Measurements from ENCODE around the gene HILPDA.
"Not testable (repeated sequence)": the region's sequence is repeated elsewhere in the genome, so short reads cannot be mapped to it uniquely, and the experiment has no call there.

Gene HILPDA

DNA sequence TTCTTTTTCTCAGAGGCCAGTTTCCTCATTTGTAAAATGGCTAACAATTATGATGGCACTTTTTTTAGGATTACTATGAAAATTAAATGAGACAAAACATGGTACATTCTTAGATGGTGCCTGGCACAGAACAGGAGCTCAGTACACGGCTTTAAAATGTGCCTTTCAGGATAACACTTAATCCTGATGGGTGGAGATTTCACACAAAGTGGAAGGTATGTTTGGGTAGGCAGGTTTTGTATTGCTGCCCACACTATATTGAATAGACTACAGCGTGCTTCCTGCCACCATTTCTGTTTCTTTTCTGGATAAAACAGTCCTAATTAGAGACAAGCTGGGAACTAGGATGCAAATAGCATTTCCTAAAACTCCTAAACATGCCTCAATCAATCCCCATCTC lies 23.9 kb upstream of the HILPDA start:
- no peak for DNase-seq (ENCODE audit: low spot score)

DNA sequence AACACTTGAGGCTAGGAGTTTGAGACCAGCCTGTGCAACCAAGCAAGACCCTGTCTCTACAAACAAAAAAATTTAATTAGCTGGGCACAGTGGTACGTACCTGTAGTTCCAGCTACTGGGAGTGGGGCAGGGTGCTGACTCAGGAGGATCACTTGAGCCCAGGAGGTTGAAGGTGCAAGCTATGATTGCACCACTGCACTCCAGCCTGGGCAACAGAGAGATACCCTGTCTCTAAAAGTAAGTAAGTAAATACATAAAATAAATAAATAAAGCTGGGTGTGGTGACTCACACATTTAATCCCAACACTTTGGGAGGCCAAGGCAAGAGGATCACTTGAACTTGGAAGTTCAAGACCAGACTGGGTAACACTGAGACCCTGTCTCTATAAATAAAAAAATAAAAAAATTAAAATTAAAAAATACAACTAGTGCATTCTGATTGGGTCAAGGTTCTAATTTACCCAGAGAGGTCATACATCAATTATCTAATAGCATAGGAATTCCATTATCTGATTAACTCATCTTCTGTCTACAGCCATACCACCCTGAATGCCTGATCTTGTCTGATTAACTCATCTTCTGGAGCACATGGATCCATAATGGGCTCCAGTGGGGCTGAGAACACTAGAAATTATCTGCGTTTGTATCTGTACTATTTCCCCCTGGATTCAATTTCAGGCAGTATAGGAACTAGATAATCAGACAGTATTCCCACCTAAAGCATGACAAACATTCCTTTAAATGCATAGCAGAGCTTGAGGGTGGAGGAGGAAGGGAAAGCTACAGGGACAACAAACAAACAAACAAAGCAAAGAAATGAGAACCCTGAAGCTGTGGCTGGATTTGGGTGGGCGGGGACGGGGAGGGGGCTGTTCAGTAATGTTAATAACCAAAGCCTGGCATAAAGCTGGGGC lies 21.0 kb upstream of the HILPDA start:
- DNase-seq (ENCODE audit: low spot score): no peak

DNA sequence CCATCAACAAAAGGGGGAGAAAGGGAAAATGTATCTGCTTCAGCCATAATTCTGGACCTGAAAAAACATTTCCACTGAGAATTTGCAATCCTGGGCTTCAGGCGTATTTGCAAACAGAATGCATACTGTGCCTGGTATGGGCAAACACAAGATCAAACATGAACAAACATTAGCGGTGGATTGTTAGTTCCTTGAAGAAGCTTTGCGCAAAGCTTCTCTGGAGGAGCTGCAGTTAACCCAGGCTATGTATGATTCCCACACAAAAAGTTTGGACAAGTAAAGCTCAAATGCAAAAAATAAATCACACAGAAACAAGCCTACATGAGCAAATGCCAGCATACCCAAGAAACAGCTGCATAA lies 20.4 kb upstream of the HILPDA start:
- DNase-seq (ENCODE audit: low spot score): no peak

DNA sequence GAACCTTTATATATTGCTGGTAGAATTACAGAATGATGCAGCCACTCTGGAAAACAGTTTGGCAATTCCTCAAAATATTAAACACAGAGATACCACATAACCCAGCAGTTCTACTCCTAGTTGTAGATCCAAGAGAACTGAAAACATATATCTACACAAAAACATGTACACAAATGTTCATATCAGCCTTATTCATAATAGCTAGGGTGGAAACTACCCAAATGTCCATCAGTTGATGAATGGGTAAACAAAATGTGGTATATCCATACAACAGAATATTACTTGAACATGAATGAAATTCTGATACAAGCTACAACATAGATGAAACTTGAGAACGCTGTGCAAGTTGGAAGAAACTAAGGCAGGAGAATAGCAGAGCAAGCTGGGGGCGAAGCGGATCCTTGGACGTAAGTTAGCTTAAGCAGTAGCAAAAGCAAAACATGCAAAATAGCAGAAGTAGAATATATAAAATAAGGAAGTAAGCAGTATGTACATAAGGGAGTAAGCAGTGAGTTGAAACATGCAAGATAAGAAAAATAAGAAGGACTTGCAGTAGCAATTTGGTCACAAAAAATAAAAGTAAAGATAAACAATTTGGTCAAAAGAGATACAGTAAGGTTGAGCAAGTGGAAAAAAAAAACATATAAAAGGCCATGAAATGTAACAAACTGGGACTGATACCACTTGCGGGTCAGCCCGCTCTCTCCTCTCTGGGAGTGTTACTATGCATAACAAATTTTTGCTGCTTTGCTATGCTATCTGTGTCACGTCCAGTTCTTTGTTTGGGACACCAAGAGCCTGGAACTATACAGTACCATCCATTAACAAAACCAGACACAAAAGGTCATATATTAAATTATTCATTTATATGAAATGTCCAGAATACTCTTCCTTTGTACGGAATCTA lies 18.0 kb upstream of the HILPDA start:
- no peak for DNase-seq (ENCODE audit: low spot score)

DNA sequence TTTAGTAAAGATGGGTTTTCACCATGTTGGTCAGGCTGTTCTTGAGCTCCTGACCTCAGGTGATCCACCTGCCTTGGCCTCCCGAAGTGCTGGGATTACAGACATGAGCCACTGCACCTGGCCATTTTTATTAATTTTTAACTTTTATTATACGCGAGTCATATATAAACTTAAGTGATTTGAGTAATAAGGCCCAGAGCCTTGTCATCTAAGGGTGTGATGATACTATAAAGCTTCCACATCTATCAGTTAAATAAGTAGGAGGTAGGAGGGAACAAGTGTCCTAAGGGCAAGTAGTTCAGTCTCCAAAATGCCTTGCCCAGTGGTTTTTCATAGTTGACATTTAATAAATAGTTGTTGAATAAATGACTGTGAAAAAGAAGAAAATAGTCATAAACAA lies 13.3 kb upstream of the HILPDA start:
- DNase-seq (ENCODE audit: low spot score): no peak

DNA sequence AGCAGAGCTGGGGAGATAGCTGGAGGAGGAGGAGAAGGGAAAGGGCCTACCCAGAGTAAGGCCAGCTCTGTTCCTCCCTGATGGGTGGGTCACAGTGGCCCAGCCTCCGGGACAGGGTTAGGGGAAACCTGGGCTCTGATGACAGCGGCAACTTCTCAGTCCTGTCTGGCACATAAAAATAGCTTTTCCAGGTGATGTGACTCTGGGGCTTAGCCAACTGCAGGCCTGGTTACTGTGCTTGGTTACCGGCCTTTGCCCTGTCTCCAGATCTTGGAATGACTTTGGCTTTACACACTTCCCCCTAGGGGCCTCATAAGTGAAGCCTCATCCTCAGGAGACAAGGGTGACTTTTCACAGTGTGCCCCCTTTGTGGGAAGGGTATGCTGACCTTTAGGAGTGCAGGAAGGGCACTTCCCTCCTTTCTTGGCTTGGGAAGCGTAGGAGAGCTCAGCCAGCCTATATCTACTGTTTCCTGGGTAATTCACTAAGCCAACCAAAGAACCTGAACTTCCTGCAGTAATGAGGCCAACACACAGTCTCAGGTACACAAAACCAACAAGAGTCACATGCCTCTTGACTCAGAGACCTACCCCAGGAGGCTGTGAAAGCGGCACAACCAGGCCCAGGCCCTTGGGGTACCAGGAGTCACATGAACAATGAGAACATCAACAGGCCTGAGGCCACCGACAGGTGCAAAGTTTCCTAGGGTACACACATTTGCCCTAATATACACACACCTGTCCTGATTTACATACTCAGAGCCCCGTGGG lies 11.7 kb upstream of the HILPDA start:
- DNase-seq (ENCODE audit: low spot score): no peak

DNA sequence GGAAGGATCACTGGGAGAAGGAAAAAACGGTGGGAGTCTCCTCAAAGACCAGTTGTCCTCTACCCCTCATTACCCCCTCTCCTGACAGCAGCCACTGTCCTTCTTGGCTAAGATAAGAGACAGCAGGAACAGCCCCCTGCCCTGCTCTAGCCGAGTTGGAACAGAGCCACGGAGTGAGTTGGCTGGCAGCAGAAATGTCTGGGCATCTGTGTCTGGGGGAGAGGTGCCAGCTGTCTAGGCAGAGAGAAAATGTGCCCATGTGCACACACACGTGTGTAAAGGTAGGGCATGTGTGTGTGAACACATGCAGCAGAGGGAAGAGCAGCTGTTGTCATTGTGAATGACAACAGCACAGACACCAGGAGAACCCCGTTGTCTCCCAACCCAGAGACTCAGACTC lies 9.4 kb upstream of the HILPDA start:
- DNase-seq (ENCODE audit: low spot score): no peak

DNA sequence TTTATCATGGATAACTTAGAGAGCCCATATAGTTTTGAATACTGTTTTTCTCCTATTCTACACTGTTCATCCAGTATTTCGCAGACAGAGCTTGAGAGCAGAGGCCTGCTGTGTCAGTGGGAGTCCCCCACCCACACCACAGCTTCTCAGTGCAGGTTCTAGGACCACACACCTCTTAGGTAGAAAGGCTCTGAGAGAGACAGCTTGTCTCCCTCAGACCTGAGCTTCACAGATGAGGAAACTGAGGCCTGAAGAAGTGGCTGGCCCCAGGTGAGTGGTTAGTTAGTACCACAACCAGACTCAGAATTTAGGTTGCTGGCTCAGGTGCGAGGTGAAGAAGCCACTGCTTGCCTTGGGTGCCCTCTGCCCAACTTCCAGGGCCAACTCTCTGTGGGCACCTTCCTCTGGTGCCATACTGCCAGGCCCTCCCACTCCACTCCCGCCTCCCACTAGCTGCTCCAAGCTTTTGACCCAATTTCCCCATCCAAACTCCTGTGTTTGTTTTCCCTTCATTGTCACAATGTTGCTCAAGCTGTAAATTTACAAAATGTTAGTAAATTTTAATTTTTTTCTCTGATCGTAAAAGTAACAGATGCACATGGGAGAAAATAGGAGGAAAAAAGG lies 7.6 kb upstream of the HILPDA start:
- no peak for DNase-seq (ENCODE audit: low spot score)

DNA sequence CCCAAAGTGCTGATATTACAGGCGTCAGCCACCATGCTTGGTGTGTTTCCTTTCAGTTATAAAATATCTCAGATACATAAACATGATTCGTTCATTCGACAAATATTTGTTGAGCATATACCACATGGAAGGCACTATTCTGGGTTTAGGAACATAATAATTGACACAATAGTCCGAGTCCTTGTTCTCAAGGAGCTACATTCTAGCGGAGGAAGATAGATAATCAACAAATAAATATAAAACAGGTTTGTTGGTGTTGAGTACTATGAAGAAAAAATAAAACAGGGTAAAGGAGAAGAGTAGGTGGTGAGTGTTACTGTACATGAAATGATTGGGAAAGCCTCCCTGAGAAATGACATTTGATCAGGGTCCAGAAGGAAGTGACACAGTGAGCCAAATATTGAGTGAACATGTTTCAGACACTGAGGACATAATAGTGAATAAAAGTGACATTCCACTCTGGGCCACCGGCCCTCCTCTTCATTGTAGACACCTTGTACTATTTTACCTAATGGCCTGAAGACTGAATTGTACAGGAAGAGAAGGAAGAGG lies 6.9 kb upstream of the HILPDA start:
- no peak for DNase-seq (ENCODE audit: low spot score)

DNA sequence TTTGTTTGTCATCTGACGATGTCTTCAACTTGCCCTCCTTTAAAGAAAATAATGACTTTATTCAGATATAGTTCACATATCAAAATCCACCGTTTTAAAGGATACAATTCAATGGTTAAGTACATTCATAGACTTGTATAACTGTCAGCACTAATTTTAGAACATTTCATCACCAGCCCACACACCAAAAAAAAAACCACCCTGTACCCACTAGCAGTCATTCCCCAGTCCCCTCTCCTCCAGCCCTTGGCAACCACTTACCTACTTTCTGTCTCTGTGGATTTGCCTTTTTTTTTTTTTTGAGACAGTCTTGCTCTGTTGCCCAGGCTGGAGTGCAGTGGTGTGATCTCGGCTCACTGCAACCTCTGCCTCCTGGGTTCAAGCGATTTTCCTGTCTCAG lies 5.3 kb upstream of the HILPDA start:
- DNase-seq (ENCODE audit: low spot score): no peak

DNA sequence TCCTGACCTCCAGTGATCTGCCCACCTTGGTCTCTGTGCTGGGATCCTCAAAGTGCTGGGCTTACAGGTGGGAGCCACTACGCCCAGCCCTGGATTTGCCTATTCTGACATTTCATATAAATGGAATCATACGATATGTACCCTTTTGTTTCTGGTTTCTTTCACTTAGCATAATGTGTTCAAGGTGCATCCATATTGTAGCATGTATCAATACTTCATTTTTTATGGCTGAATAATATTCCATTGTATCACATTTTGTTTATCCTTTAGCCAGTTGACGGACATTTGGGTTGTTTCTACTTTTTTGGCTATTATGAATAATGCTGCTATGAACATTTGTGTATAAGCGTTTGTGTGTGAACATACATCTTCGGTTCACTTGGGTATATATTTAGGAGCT lies 4.8 kb upstream of the HILPDA start:
- no peak for DNase-seq (ENCODE audit: low spot score)

DNA sequence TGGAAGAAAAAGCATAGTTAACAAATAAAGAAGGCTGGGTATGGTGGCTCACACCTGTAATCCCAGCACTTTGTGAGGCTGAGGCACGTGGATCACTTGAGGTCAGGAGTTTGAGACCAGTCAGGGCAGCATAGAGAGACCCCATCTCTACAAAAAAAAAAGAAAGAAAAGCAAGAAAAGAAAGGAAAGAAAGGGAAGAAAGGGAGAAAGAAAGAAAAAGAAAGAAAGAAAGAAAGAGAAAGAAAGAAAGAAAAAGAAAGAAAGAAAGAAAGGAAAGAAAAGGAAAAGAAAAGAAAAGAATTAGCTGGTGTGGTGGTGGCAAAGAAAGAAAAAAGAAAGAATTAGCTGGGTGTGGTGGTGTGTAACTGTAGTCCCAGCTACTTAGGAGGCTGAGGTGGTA lies 3.1 kb upstream of the HILPDA start:
- no peak for DNase-seq (ENCODE audit: low spot score)

DNA sequence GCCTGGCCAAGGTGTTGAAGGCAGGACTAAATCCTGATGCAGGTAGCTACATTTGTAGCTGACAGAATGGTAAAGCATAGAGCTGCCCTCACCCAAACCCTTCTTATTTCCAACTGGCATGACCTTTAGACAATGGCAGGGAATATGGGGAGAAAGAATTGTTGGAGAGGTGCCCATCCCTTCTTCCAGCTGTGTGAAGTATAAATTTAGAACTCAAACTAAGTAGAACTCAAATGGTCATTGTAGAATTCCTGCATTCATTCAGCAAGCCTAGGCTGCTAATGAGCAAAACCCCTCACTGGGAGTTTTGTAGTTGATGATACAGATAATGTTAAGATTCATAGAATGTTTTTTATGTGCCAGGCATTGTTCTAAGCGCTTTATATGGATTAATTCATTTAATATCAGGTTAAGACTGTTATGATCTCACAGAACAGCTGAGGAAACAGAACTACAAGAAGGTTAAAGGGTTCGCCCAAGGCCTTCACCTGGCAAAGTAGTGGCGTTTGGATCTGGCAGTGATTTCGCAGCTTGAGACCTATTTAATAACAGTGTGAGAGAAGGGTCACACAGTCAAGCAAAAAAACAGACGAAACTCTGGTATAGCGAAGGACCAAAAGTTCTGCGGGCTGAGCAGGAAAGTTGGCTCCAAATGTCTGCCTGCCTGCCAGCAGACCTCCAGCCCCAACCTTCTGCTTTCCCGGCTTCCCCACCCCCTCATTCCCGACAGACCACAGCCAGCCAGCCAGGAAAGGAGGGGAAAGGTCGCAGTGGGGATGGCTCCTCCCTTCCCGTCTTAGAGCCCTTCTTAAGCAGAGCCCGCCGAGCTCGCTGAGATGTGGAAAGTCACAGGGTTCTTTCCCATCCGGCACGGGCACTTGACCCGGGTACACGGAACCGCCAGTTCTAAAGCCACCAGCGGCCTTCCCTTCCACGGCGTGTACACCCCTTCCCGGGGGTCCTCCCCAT lies 1.6 kb upstream of the HILPDA start:
- peak; percentile 71 for DNase-seq (ENCODE audit: low spot score)

DNA sequence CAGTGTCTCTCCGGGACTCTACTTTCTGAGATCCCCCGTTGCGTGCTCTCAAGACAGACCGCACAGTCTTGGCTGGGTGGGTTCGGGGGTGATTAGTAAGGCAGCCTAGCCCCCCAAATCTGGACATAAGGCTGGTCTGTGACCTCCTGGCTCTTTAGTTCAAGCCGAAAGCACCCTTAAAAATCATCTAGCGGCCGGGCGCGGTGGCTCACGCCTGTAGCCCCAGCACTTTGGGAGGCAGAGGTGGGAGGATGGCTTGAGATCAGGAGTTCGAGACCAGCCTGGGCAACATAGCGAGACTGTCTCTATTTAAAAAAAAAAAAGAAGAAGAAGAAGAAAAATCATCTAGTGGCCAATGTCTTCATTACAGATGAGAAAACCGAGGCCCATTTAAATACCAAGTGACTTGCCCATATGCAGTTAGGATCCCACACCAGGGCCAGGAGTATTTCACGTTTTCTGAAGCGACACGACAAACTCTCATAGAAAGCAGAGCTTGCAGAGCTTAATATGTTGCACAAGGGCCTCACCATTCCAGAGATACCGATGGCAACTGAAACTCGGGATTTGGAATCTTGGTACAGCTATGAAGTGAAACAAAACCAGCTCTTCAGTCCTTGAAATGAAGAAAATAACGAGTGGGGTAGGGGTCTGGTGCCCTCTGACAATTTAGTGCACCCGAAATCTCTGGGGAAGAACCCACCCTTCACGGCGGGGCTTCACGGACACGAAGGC lies 703 bp upstream of the HILPDA start:
- peak; percentile 39 for DNase-seq (ENCODE audit: low spot score)

DNA sequence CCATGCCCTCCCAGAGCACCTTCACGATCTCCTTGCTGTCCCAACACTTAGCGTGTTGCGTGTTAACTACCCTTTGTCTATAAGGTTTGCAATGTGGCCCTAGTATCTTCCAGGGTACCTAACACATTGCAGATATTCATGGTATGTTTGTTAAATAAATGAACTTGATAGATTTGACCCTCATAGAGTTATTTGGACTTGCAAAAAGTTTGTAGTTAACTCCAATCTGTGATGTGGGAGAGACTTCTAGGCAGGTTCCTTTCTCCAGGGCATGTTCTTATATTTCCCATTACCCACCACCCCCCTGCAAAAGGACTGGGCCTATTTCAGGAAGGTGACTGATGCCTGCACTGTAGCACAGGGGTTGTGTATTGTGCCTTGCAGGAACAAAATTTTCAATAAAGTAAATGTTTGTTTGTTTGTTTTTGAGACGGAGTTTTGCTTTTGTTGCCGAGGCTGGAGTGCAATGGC lies 612 bp downstream of the HILPDA start:
- no peak for DNase-seq (ENCODE audit: low spot score)

DNA sequence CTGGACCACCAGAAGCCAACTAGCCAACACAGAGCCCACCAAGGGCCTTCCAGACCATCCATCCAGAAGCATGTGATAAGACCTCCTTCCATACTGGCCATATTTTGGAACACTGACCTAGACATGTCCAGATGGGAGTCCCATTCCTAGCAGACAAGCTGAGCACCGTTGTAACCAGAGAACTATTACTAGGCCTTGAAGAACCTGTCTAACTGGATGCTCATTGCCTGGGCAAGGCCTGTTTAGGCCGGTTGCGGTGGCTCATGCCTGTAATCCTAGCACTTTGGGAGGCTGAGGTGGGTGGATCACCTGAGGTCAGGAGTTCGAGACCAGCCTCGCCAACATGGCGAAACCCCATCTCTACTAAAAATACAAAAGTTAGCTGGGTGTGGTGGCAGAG lies 1.7 kb downstream of the HILPDA start:
- not testable (repeated sequence) for DNase-seq (ENCODE audit: low spot score)

DNA sequence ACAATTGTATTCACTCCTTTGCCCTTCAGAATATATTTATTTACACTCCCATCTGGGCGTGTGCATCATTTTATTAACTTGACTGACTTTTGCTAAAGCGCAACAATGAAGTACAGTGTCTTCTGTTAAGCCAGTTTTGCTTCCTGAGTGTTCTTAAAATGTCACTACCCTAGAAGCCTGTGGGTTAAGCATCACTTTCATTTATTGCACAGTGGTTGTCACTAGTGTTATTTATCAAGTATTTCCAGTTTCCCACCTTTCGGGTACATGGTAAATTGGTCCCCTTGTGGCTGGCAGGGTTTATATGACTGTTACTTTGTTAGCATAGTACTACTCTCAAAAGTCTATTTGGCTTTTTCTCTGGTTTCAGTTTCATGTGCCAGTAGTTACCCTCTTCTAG lies 3.3 kb downstream of the HILPDA start:
- DNase-seq (ENCODE audit: low spot score): no peak

DNA sequence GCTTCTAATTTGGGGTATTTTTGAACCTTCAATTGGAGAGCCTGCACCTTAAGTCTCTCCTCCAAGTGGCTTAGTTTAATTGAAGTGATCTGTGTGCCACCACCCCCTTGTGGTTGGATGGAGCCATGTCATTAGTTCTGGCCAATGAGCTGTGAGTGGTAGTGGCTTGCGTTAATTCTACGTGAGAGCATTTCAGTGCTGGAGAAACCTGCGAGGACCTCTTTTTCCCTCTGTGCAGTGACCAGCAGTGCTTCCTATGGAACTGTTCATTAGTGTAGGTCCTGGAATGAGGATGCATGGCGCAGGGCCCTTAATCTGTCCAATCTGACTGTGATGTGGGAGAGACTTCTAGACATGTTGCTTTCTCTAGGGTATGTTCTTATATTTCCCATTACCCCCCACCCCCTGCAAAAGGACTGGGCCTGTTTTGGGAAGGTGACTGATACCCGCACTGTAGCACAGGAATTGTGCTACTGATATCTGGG lies 3.8 kb downstream of the HILPDA start:
- peak; percentile 73 for DNase-seq (ENCODE audit: low spot score)

DNA sequence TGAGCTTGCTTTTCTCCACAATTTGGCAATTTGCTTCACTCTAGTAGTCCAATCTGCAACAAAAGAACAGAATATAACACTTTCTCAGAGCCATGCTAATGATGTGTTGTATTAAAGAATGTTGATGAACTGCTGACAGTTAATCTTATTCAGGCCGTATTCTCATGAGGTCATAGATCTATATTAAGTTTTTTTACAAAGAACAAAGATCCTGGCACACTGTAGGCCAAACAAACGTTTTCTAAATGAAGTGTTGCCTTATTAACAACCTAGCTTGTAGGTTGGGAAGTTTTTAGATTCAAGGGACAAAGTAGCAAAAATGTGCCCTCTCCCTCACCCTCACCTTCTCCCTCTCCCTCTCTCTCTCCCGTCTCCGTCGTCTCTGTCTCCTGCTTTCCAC lies 6.8 kb downstream of the HILPDA start:
- DNase-seq (ENCODE audit: low spot score): no peak
